WTC11 (cell line): ENCODE data around the gene GPC1.

Experiments
- ATF6 ChIP-seq: sonication (generic); formaldehyde crosslinking; IDR thresholded peaks from 2 replicates; pipeline ENCODE4 v1.8.1; 2023; ENCODE audit warnings: mild to moderate bottlenecking, missing genetic modification reagents
- CBFB ChIP-seq: sonication (generic); formaldehyde crosslinking; IDR thresholded peaks from 2 replicates; pipeline ENCODE4 v1.8.1; 2022; ENCODE audit warnings: mild to moderate bottlenecking, low read depth, missing genetic modification reagents
- CREM ChIP-seq: sonication (generic); formaldehyde crosslinking; IDR thresholded peaks from 2 replicates; pipeline ENCODE4 v1.8.1; 2022; ENCODE audit warnings: mild to moderate bottlenecking, missing genetic modification reagents, moderate library complexity
- FOXK1 ChIP-seq: sonication (generic); formaldehyde crosslinking; IDR thresholded peaks from 2 replicates; pipeline ENCODE4 v1.8.0; 2022; ENCODE audit warnings: mild to moderate bottlenecking, moderate library complexity, missing genetic modification reagents
- FOXP4 ChIP-seq: sonication (generic); formaldehyde crosslinking; IDR thresholded peaks from 2 replicates; pipeline ENCODE4 v1.8.0; 2022; ENCODE audit warnings: mild to moderate bottlenecking, missing genetic modification reagents
- NFE2L1 ChIP-seq: sonication (generic); formaldehyde crosslinking; IDR thresholded peaks from 2 replicates; pipeline ENCODE4 v1.8.1; 2023; ENCODE audit warnings: missing genetic modification reagents
- SMAD4 ChIP-seq: sonication (generic); formaldehyde crosslinking; IDR thresholded peaks from 2 replicates; pipeline ENCODE4 v1.8.0; 2022; ENCODE audit warnings: mild to moderate bottlenecking, missing genetic modification reagents
- USF1 ChIP-seq: sonication (generic); formaldehyde crosslinking; IDR thresholded peaks from 2 replicates; pipeline ENCODE4 v1.8.0; 2022; ENCODE audit warnings: mild to moderate bottlenecking, missing genetic modification reagents
- TF ChIP-seq, protein P1 (sequence below): fragments of 200-600 bp; IDR thresholded peaks from 2 replicates; pipeline ENCODE4 v1.8.0; 2022; ENCODE audit warnings: antibody characterized with exemption
- TF ChIP-seq, protein P2 (sequence below): sonication (generic); formaldehyde crosslinking; IDR thresholded peaks from 2 replicates; pipeline ENCODE4 v1.8.0; 2022; ENCODE audit warnings: mild to moderate bottlenecking, missing genetic modification reagents
- TF ChIP-seq, protein P3 (sequence below): sonication (generic); formaldehyde crosslinking; IDR thresholded peaks from 2 replicates; pipeline ENCODE4 v1.8.1; 2023; ENCODE audit warnings: mild to moderate bottlenecking, missing genetic modification reagents, moderate library complexity

DNA sequence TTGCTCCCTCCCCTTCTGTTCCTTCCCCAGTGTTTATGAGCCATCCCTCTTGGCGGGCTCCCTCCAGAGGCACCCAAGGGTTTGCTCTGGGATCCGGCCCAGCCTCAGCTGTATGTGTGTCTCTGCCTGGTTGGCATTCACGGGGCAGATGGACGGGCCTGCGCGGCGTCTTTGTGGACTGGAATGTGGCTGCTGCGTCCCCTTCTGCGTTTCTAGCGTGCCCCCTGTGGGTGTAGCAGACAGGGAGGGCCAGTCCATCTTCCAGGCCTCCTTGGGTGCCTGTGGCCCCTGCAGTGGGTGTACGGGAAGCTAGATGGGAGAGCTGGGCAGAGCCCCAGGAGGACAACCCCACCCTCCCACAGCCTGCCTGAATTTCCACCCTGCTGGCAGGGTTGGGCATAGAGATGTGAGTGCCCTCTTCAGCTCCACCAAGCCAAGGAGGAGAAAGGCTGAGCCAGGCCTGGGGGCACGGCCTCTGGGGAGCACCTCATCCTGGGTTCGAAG is 15.7 kb downstream of the GPC1 start:
- TF ChIP-seq CREM (CRISPR knock-in tag) (no peak), CBFB (CRISPR knock-in tag) (no peak), FOXP4 (CRISPR knock-in tag) (no peak), SMAD4 (CRISPR knock-in tag) (no peak), USF1 (CRISPR knock-in tag) (no peak), ATF6 (CRISPR knock-in tag) (no peak), NFE2L1 (no peak), FOXK1 (CRISPR knock-in tag) (no peak)
- TF ChIP-seq, protein P1, sequence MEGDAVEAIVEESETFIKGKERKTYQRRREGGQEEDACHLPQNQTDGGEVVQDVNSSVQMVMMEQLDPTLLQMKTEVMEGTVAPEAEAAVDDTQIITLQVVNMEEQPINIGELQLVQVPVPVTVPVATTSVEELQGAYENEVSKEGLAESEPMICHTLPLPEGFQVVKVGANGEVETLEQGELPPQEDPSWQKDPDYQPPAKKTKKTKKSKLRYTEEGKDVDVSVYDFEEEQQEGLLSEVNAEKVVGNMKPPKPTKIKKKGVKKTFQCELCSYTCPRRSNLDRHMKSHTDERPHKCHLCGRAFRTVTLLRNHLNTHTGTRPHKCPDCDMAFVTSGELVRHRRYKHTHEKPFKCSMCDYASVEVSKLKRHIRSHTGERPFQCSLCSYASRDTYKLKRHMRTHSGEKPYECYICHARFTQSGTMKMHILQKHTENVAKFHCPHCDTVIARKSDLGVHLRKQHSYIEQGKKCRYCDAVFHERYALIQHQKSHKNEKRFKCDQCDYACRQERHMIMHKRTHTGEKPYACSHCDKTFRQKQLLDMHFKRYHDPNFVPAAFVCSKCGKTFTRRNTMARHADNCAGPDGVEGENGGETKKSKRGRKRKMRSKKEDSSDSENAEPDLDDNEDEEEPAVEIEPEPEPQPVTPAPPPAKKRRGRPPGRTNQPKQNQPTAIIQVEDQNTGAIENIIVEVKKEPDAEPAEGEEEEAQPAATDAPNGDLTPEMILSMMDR: no peak
- TF ChIP-seq, protein P2, sequence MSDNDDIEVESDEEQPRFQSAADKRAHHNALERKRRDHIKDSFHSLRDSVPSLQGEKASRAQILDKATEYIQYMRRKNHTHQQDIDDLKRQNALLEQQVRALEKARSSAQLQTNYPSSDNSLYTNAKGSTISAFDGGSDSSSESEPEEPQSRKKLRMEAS (CRISPR knock-in tag): no peak
- TF ChIP-seq, protein P3, sequence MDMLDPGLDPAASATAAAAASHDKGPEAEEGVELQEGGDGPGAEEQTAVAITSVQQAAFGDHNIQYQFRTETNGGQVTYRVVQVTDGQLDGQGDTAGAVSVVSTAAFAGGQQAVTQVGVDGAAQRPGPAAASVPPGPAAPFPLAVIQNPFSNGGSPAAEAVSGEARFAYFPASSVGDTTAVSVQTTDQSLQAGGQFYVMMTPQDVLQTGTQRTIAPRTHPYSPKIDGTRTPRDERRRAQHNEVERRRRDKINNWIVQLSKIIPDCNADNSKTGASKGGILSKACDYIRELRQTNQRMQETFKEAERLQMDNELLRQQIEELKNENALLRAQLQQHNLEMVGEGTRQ (CRISPR knock-in tag): no peak
